ENCODE measurements around the gene FARP2. TPM values are rescaled to one million over a fixed set of nuclear protein-coding genes. Genes with fewer than 3 reads are reported as not detected.
A peak's percentile ranks its signal among the peaks of the same experiment; 100 is the strongest.

Gene FARP2
- total and polyA plus RNA-seq, 2 of the 13 experiments (the other 11 are each of a cell fraction or from before 2014, with no cell fraction given) = 28.0 to 45.4 TPM

DNA sequence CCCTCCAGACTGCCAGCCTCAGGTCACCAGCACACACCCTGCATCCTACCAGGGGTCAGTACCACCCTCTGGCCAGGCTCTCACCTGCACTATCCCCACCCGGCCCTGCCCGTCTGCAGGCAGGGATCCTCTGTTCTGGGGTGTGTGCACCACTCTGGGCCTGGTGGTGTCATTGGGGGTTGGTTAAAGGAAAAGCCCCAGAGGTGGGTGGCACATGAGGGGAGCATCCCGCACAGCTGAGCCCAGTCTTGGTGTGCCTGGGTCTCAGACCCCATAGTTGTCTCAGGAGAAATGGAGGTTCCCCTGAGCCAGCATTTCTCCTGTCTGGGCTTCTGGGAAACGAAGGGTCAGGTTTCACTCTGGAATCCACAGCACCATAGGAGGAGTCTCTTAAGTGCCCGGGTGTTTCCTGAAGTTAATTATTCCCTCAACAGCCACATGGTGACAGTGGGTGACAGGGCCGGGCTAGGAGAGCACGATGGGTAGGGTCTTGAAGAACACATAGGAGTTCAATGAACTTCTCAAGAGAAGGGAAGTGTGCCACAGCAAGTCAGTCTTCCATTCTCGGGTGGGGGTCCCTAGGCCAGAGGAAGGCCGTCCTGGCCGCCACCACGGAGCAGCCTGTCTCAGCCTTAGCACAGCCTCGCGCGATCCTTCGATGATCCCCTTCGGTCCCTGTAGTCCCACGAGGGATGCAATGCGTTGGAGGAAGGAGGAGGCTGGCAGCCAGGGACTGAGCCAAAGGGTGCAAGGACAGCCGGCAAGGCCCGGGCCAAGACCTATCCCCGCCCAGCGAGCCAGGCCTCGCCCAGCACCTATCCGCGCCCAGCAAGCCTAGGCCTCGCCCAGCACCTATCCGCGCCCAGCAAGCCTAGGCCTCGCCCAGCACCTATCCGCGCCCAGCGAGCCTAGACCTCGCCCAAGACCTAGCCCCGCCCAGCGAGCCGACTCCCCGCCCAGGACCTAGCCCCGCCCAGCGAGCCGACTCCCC is 1.1 kb upstream of the FARP2 start (continued):
- TF ChIP-seq XBP1 (CRISPR knock-in tag; IDR thresholded peaks at IDR 0.05) (no peak), PRPF4 (IDR thresholded peaks at IDR 0.05; ENCODE audit: low read depth, low read length, poor library complexity, severe bottlenecking) (no peak), SETDB1 (CRISPR knock-in tag; IDR thresholded peaks at IDR 0.05; ENCODE audit: borderline replicate concordance) (no peak), FOXA3 (CRISPR knock-in tag; IDR thresholded peaks at IDR 0.05) (no peak; the same call in 1 of the 2 replicates), SALL2 (CRISPR knock-in tag; IDR thresholded peaks at IDR 0.05) (peak; percentile 54; the same call in 1 of the 2 replicates), ZIK1 (CRISPR knock-in tag; IDR thresholded peaks at IDR 0.05; ENCODE audit: borderline replicate concordance, low read depth) (0 out of 2 replicates have a peak, but pooled peaks have one; percentile 29), TP53 (CRISPR knock-in tag; conservative IDR thresholded peaks at IDR 0.05) (no peak), ZNF326 (CRISPR knock-in tag; IDR thresholded peaks at IDR 0.05; ENCODE audit: borderline replicate concordance) (peak; percentile 98), ZNF17 (CRISPR knock-in tag; IDR thresholded peaks at IDR 0.05) (no peak), MED13 (CRISPR knock-in tag; IDR thresholded peaks at IDR 0.05) (no peak), ZMYM3 (CRISPR knock-in tag; IDR thresholded peaks at IDR 0.05) (no peak), ETV6 (CRISPR knock-in tag; conservative IDR thresholded peaks at IDR 0.05) (no peak), NR2C2 (CRISPR knock-in tag; IDR thresholded peaks at IDR 0.05; ENCODE audit: borderline replicate concordance) (no peak), ZNF331 (CRISPR knock-in tag; IDR thresholded peaks at IDR 0.05) (no peak), ZNF543 (CRISPR knock-in tag; IDR thresholded peaks at IDR 0.05) (no peak), KLF16 (CRISPR knock-in tag; IDR thresholded peaks at IDR 0.05) (peak in 1 of 2 experiments; percentile 16; a peak in 1 of 4 replicates), NFE2 (CRISPR knock-in tag; IDR thresholded peaks at IDR 0.05) (no peak), KDM1A (CRISPR knock-in tag; IDR thresholded peaks at IDR 0.05) (no peak)
- TF ChIP-seq, protein P1, sequence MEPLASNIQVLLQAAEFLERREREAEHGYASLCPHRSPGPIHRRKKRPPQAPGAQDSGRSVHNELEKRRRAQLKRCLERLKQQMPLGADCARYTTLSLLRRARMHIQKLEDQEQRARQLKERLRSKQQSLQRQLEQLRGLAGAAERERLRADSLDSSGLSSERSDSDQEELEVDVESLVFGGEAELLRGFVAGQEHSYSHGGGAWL (CRISPR knock-in tag; IDR thresholded peaks at IDR 0.05) = peak; percentile 18; the same call in 1 of the 2 replicates
- TF ChIP-seq, protein P2, sequence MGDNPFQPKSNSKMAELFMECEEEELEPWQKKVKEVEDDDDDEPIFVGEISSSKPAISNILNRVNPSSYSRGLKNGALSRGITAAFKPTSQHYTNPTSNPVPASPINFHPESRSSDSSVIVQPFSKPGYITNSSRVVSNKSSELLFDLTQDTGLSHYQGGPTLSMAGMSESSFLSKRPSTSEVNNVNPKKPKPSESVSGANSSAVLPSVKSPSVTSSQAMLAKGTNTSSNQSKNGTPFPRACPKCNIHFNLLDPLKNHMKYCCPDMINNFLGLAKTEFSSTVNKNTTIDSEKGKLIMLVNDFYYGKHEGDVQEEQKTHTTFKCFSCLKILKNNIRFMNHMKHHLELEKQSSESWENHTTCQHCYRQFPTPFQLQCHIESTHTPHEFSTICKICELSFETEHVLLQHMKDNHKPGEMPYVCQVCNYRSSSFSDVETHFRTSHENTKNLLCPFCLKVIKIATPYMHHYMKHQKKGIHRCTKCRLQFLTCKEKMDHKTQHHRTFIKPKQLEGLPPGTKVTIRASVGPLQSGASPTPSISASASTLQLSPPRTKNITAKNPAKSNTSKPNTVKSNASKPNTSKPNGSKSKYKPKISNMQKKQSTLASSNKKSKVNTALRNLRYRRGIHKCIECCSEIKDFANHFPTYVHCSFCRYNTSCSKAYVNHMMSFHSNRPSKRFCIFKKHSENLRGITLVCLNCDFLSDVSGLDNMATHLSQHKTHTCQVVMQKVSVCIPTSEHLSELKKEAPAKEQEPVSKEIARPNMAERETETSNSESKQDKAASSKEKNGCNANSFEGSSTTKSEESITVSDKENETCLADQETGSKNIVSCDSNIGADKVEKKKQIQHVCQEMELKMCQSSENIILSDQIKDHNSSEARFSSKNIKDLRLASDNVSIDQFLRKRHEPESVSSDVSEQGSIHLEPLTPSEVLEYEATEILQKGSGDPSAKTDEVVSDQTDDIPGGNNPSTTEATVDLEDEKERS (CRISPR knock-in tag; IDR thresholded peaks at IDR 0.05) = peak; percentile 73; the same call in 1 of the 2 replicates
- TF ChIP-seq, protein P3, sequence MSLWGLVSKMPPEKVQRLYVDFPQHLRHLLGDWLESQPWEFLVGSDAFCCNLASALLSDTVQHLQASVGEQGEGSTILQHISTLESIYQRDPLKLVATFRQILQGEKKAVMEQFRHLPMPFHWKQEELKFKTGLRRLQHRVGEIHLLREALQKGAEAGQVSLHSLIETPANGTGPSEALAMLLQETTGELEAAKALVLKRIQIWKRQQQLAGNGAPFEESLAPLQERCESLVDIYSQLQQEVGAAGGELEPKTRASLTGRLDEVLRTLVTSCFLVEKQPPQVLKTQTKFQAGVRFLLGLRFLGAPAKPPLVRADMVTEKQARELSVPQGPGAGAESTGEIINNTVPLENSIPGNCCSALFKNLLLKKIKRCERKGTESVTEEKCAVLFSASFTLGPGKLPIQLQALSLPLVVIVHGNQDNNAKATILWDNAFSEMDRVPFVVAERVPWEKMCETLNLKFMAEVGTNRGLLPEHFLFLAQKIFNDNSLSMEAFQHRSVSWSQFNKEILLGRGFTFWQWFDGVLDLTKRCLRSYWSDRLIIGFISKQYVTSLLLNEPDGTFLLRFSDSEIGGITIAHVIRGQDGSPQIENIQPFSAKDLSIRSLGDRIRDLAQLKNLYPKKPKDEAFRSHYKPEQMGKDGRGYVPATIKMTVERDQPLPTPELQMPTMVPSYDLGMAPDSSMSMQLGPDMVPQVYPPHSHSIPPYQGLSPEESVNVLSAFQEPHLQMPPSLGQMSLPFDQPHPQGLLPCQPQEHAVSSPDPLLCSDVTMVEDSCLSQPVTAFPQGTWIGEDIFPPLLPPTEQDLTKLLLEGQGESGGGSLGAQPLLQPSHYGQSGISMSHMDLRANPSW (CRISPR knock-in tag; IDR thresholded peaks at IDR 0.05; ENCODE audit: borderline replicate concordance) = no peak
- TF ChIP-seq, protein P4, sequence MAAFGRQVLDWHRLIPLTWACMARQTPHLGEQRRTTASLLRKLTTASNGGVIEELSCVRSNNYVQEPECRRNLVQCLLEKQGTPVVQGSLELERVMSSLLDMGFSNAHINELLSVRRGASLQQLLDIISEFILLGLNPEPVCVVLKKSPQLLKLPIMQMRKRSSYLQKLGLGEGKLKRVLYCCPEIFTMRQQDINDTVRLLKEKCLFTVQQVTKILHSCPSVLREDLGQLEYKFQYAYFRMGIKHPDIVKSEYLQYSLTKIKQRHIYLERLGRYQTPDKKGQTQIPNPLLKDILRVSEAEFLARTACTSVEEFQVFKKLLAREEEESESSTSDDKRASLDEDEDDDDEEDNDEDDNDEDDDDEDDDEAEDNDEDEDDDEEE (CRISPR knock-in tag; IDR thresholded peaks at IDR 0.05) = 0 out of 2 replicates have a peak, but pooled peaks have one; percentile 56

All from HepG2 (cell line).